Ectodermal cell (in vitro differentiated cells): ENCODE measurements around the gene PPP1R14C.

Experiments used
- H3K27ac ChIP-seq: 2 replicates; pipeline ENCODE4 v1.7.0; 2013; ENCODE audit warnings: mild to moderate bottlenecking, low read depth, low read length; ENCODE audit not compliant: insufficient read depth, poor library complexity, severe bottlenecking
- H3K27me3 ChIP-seq: 2 replicates; pipeline ENCODE4 v1.7.0; 2013; ENCODE audit warnings: mild to moderate bottlenecking, low read length; ENCODE audit not compliant: insufficient read depth, control insufficient read depth, poor library complexity, severe bottlenecking
- H3K36me3 ChIP-seq: one replicate; pipeline ENCODE4 v1.7.0; 2013; ENCODE audit warnings: low read length; ENCODE audit not compliant: control insufficient read depth, insufficient read depth
- H3K4me1 ChIP-seq: one replicate; pipeline ENCODE4 v1.7.0; 2013; ENCODE audit warnings: low read length; ENCODE audit not compliant: control insufficient read depth, insufficient read depth
- H3K4me3 ChIP-seq: 2 replicates; pipeline ENCODE4 v1.7.0; 2013; ENCODE audit warnings: low read depth, low read length, control low read depth; ENCODE audit not compliant: insufficient read depth
- H3K9me3 ChIP-seq: 2 replicates; pipeline ENCODE4 v1.7.0; 2013; ENCODE audit warnings: mild to moderate bottlenecking, low read length, moderate library complexity; ENCODE audit not compliant: control insufficient read depth
- WGBS, 2 experiments: methylation state at CpG; one replicate each; pipeline ENCODE4 v1.1.7; 2013; ENCODE audit warnings: missing lambda C conversion rate in 2 of 2; 5-methylcytosine and 5-hydroxymethylcytosine counted together

PPP1R14C gene

DNA sequence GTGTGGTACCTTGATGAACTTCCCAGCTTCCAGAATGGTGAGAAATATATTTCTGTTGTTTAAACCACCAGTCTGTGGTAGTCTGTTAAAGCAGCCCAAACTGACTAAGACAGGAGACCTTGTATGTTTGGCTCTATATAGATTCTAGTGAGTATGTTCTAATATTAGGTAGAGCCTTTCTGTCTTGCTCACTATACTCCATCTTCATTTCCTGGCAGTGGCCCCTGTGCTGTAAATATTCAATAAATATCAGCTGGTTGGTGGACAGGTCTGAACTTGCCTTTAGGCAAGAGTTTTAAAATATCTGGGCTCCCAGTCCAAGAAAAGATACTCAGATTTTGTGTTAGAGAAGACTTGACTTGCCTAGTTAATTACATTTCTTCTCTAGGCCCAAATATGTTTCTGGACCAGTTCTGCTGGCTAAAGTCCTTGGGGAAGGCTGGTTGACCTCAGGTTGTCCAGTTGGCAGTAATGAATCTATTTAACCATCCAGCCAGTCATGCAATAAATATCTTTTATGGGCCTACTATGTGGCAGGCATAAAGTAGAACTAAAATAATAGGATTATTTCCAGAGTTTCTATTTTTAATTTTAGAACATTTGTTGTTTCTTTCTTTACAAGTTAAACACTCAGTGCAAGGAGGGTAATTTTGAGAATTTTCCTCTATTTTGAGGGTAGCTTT lies 22.3 kb downstream of the PPP1R14C start:
- no peaks in the 10 kb centered on the region for H3K4me1 ChIP-seq
- H3K9me3 ChIP-seq = no peaks in the 10 kb centered on the region
- H3K27me3 ChIP-seq = no peaks in the 10 kb centered on the region
- H3K4me3 ChIP-seq = no peak overlapping the region
- H3K27ac ChIP-seq = no peak overlapping the region
- H3K36me3 ChIP-seq = no peaks in the 10 kb centered on the region

DNA sequence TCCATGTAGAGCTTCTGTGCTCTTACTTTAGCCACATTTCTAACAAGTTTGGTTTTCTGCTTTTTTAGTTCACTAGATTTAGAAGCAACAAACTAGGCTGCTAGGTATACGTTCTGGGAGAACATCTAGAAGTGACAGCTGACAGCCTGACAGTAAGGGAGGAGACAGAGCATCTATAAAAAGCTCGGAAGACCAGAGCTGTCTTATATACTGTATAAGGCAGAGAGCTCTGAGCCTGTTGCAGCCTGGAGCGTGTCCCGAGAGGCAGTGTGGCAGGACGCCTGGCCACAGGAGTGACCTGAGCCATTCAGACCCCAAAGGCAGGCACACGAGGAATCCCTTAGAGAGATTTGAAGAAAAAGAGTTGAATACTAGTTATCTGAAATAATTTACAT lies 24.6 kb downstream of the PPP1R14C start:
- no peak overlapping the region for H3K27ac ChIP-seq
- no peaks in the 10 kb centered on the region for H3K9me3 ChIP-seq
- H3K4me1 ChIP-seq = no peaks in the 10 kb centered on the region
- H3K27me3 ChIP-seq = no peaks in the 10 kb centered on the region
- WGBS, 2 experiments = 83 to 91% methylated on average over 5 to 6 of the region's 6 CpGs
- no peak overlapping the region for H3K4me3 ChIP-seq
- H3K36me3 ChIP-seq = no peaks in the 10 kb centered on the region

DNA sequence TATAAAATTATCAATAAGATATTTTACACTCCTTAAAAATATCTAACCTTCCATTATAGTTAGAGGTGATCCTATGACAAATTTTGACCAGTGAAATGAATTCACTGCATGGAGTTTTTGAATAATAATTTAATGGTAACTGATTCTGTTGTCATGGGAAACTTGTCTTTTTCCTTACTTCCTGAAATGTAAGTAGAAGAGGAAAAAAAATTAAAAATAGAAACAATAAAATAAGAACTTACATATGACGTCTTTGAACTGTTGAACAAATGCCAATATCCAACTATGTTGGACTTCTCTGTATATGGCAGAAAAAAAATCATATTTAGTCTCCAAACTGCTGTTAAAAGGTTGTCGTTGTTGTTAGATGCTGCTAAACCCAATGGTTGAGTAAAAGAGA lies 26.3 kb downstream of the PPP1R14C start:
- no peaks in the 10 kb centered on the region for H3K27me3 ChIP-seq
- no peak overlapping the region for H3K4me3 ChIP-seq
- H3K9me3 ChIP-seq = no peaks in the 10 kb centered on the region
- no peaks in the 10 kb centered on the region for H3K36me3 ChIP-seq
- no peaks in the 10 kb centered on the region for H3K4me1 ChIP-seq
- no peak overlapping the region for H3K27ac ChIP-seq
- WGBS, 2 experiments = 97 to 100% methylated on average over 1 to 2 of the region's 2 CpGs

DNA sequence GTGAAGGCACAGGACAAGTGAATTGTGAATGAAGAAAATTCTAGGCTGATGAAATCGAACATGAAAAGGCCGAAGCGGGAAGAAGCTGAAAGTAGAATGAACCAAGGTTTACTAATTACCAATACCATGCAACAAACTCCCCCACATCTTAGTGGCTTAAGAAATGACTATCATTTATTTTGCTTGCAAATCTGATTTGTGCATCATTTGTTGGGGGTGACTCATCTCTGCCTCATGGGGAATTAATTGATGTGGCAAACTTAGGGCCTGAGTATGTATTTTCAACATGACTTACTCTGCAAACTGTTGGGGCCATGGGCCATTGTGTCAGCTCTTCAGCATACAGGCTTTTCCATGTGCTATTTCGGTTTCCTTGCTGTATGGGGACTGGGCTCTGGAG lies 26.8 kb downstream of the PPP1R14C start:
- Histone ChIP-seq H3K36me3 (no peaks in the 10 kb centered on the region), H3K9me3 (no peaks in the 10 kb centered on the region), H3K27me3 (no peaks in the 10 kb centered on the region), H3K4me3 (no peak overlapping the region), H3K4me1 (no peaks in the 10 kb centered on the region), H3K27ac (no peak overlapping the region)
- 97 to 98% methylated on average over 4 of the region's 4 CpGs for WGBS, 2 experiments

DNA sequence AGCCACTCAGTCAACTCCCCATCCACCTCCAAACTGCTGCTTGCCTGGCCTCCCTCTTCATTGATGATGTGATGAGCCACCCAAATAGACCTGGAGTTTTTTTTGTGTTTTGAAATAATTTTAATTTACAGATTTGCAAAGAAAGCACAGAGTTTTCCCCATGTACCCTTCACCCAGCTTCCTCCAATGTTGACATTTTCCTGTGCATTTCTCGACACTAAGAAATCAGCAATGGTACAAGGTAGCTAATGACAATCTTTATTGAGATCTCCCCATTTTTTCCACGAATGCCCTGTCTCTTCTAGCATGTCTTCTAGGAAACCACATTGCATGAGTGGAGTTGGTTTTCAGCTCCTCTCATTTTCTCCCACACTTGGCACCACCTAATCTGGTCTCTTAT lies 30.1 kb downstream of the PPP1R14C start:
- no peaks in the 10 kb centered on the region for H3K4me1 ChIP-seq
- H3K4me3 ChIP-seq = no peak overlapping the region
- 88 to 93% methylated on average over 2 of the region's 2 CpGs for WGBS, 2 experiments
- no peak overlapping the region for H3K27ac ChIP-seq
- H3K9me3 ChIP-seq = no peaks in the 10 kb centered on the region
- H3K27me3 ChIP-seq = no peaks in the 10 kb centered on the region
- no peaks in the 10 kb centered on the region for H3K36me3 ChIP-seq

DNA sequence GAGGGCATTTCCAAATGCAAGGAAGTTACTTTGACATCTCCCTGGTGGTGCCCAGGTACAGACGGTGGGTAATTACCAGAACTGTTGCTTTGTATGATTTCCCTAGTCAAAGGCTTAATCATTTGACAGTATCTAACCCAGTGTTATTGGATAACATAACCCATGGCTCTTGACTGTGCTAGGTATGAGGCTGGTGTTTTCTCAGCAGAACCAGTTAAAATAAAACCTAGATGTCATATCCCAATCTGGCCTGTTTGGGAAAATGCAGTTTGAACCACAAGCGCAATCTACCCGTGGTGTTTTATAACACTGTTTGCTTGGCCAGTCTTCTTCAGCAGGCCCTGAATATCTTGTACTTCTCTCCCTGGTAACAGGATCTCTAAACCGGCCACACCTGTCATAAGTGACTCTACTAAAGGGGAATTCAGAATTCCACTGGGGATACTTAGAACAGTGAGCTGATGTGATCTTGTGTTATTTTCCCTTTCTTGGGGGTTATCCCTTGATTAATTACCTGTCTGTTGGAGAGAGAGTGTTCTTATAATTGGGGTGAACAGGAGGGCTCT lies 32.8 kb downstream of the PPP1R14C start:
- WGBS, 2 experiments = 91 to 98% methylated on average over 4 of the region's 4 CpGs
- Histone ChIP-seq H3K4me3 (no peak overlapping the region), H3K27ac (no peak overlapping the region), H3K9me3 (no peaks in the 10 kb centered on the region), H3K27me3 (no peaks in the 10 kb centered on the region), H3K36me3 (no peaks in the 10 kb centered on the region), H3K4me1 (no peaks in the 10 kb centered on the region)

DNA sequence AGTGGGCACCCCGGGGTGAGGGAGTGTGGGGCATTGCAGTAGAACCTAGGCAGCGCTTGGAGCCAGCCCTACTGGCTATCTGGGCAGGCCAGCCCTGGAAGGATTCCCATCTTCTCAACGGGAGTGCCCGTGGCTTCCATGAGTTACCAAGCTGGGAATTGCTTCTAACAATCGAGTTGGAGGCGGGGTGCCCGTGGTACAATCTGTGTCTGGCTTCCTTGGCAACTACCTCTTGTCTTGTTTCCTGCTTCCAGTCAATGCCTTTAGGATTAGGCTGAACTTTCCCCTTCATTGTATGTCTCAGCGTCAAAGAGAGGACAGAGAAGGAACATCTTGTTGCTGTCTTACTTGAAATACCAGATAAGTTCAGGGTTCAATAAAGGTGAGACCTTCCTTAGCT lies 33.3 kb downstream of the PPP1R14C start:
- no peak overlapping the region for H3K4me3 ChIP-seq
- H3K27me3 ChIP-seq = no peaks in the 10 kb centered on the region
- WGBS, 2 experiments = 91 to 95% methylated on average over 8 of the region's 8 CpGs
- no peaks in the 10 kb centered on the region for H3K9me3 ChIP-seq
- no peaks in the 10 kb centered on the region for H3K36me3 ChIP-seq
- H3K27ac ChIP-seq = no peak overlapping the region
- no peaks in the 10 kb centered on the region for H3K4me1 ChIP-seq

DNA sequence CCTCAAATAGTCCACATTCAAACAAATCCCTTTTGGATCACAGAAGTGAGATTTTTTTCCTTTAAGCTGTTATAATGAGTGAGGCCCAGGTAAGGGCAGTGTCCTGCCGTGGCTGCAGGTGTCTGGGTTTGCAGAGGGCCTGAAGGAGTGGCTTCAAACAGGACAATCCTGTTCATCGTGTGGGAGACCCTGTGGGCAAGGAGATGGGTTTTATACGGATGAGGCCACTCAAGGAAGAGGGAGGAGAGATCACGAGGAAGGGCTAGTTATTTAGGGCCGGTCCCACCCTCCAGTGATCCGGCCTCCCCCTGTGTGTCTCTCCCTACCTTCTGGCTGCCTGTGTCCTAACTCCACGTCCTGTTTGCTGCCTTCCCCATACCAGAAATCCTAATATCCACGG lies 33.8 kb downstream of the PPP1R14C start:
- Histone ChIP-seq H3K36me3 (no peaks in the 10 kb centered on the region), H3K27ac (no peak overlapping the region), H3K4me1 (no peaks in the 10 kb centered on the region), H3K4me3 (no peak overlapping the region), H3K9me3 (no peaks in the 10 kb centered on the region), H3K27me3 (no peaks in the 10 kb centered on the region)
- WGBS, 2 experiments = 89 to 93% methylated on average over 8 of the region's 8 CpGs

DNA sequence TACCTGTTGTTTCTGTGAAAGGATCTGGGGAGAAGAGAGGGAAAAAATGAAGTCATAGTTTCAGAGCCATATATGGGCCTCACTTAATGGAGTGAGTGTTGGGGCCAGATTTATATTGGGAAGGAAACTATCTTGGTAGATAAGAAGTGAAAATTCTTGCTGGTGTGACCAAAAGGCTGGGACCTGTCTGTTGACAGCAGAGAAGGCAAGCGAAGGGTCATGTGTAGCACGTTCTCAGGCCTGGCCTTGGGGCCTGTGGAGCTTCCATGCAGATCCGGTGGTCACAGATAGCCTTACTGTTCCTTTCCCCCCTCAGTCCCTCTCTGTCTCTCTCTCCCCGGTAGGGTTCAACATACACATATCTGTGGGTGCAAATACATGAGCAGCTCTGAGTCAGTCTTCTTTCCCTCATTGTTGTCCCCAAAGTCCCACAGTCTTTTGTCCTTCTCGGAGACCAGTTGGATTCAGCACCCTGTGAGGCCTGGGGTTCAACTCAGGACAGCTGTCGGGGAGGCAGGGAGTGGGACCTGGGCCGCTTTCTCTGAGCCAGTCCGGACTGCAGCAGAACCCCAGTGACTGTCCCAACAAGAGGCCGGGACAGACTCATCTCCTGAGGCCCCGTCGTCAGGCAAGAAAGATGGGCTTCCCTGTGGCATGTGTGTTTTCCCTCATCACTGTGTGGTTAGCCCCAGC lies 34.6 kb downstream of the PPP1R14C start:
- no peaks in the 10 kb centered on the region for H3K4me1 ChIP-seq
- no peak overlapping the region for H3K4me3 ChIP-seq
- no peak overlapping the region for H3K27ac ChIP-seq
- H3K9me3 ChIP-seq = no peaks in the 10 kb centered on the region
- 92 to 93% methylated on average over 11 of the region's 11 CpGs for WGBS, 2 experiments
- no peaks in the 10 kb centered on the region for H3K36me3 ChIP-seq
- H3K27me3 ChIP-seq = no peaks in the 10 kb centered on the region

DNA sequence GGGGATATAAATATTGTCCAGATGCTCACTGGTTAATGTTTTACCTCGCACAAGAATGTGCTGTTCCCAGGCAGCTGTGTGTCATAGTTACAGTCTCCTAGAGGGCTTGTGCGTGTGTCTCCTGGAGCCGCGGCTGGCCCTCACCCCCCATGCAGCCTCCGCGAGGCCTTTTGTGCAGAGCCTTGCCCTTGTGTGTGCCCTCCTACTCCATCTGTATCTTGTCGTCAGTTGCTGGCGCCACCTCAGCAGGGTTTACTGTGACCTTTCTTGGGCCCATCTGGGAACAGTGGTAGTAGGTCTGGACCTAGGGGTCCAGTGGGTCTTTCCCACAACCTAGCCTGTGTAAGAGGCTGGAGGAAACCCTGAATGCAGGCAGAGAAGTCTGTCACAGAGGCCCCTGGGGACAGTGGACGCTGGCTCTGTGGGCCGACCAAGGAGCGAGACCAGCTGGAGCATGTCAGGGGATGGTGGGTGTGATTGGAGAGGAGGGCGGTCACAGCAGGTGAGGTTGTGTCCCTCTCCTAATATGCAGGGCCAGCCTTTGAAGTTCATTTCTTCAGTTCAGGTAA lies 35.2 kb downstream of the PPP1R14C start:
- Histone ChIP-seq H3K4me3 (no peak overlapping the region), H3K9me3 (no peaks in the 10 kb centered on the region), H3K4me1 (no peaks in the 10 kb centered on the region), H3K27me3 (no peaks in the 10 kb centered on the region), H3K36me3 (no peaks in the 10 kb centered on the region), H3K27ac (no peak overlapping the region)
- 85% methylated on average over 12 of the region's 12 CpGs for WGBS, 2 experiments
